K562 (cell line): Measurements from ENCODE around the gene FBXO27. TPM values are rescaled to one million over a fixed set of nuclear protein-coding genes. Genes with fewer than 3 reads are reported as not detected.

Experiments used
- DPF2 ChIP-seq: fragments of 450-650 bp; IDR thresholded peaks from 2 replicates; pipeline ENCODE4 v1.6.1; 2016
- KDM5B ChIP-seq: fragments of 200-600 bp; sonication (generic); IDR thresholded peaks from 2 replicates; pipeline ENCODE4 v1.6.1; 2012; ENCODE audit warnings: low read depth, mild to moderate bottlenecking, moderate library complexity, low read length, control low read depth, inconsistent platforms; ENCODE audit not compliant: insufficient replicate concordance
- POLR2H ChIP-seq: IDR thresholded peaks from 2 replicates; pipeline ENCODE4 v1.6.1; 2016; ENCODE audit warnings: missing genetic modification characterization, low read depth, mild to moderate bottlenecking, control low read depth, missing compliant biosample characterization, moderate library complexity
- RBM25 ChIP-seq: fragments of 200-400 bp; formaldehyde crosslinking; IDR thresholded peaks from 2 replicates; pipeline ENCODE4 v1.6.1; 2018; ENCODE audit warnings: low read length, low read depth, moderate library complexity; ENCODE audit not compliant: severe bottlenecking
- ZBTB40 ChIP-seq, 2 experiments: fragments of 450-650 bp in 1 of 2; sonication (generic) in 1 of 2; formaldehyde crosslinking in 1 of 2; IDR thresholded peaks; 2 replicates each; pipeline versions ENCODE4 v1.7.1 to v1.9.0; 2016 to 2022; ENCODE audit warnings: inconsistent platforms in 1 of 2, mild to moderate bottlenecking in 1 of 2, missing genetic modification reagents in 1 of 2
- polyA plus RNA-seq, 8 experiments: library from polyadenylated mRNA; depleted of rRNA in 4 of 8; stranded (reverse) in 5 of 8; unstranded in 3 of 8; fragments of >200 nt; fragmentation: Nextera tagmentation in 2 of 8; fragmentation: Illumina TruSeq in 1 of 8; extraction: Ambion mirVana in 2 of 8; extraction: Trizol in 1 of 8; gene quantifications; 2 replicates each; pipeline versions ENCODE4 v1.2.1 to v1.2.3, GENCODE V29; 2011 to 2014; ENCODE audit warnings: inconsistent platforms in 1 of 8, missing spikeins in 1 of 8
- total RNA-seq, 7 experiments: library from RNA; depleted of rRNA in 6 of 7; stranded (reverse); fragments of >200 nt in 6 of 7; fragmentation: Illumina TruSeq in 2 of 7; extraction: Trizol in 2 of 7; gene quantifications; 2 replicates each; pipeline versions ENCODE4 v1.2.1 to v1.2.3, GENCODE V29; 2011 to 2021; ENCODE audit warnings: low replicate concordance in 1 of 7
- TF ChIP-seq, protein P1 (sequence below): fragments of 250-450 bp; sonication (Bioruptor Pico); IDR thresholded peaks from 2 replicates; pipeline ENCODE4 v1.8.0; 2021; ENCODE audit warnings: moderate library complexity, mild to moderate bottlenecking, inconsistent platforms

FBXO27 gene
- total and polyA plus RNA-seq, 9 of the 15 experiments (the other 6 are each of a cell fraction or from before 2014, with no cell fraction given) = 1.8 to 11.0 (median 6.3) TPM

GRCh38 chr19:39031368-39032062 is 834 bp downstream of the FBXO27 start (continued):
- TF ChIP-seq ZBTB40 (IDR thresholded peaks at IDR 0.05) (peak; percentile 51; the same call in 1 of the 2 replicates), ZBTB40 (CRISPR knock-in tag; IDR thresholded peaks at IDR 0.05) (no peak), KDM5B (peak; percentile 34), DPF2 (no peak), RBM25 (no peak), POLR2H (no peak)
- TF ChIP-seq, protein P1, sequence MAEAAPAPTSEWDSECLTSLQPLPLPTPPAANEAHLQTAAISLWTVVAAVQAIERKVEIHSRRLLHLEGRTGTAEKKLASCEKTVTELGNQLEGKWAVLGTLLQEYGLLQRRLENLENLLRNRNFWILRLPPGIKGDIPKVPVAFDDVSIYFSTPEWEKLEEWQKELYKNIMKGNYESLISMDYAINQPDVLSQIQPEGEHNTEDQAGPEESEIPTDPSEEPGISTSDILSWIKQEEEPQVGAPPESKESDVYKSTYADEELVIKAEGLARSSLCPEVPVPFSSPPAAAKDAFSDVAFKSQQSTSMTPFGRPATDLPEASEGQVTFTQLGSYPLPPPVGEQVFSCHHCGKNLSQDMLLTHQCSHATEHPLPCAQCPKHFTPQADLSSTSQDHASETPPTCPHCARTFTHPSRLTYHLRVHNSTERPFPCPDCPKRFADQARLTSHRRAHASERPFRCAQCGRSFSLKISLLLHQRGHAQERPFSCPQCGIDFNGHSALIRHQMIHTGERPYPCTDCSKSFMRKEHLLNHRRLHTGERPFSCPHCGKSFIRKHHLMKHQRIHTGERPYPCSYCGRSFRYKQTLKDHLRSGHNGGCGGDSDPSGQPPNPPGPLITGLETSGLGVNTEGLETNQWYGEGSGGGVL (CRISPR knock-in tag) = no peak
